Limb (tissue), 2 donors: ENCODE results near the gene TRIM67.
A peak's percentile ranks its signal among the peaks of the same experiment; 100 is the strongest.
"Not testable (repeated sequence)": the region's sequence is repeated elsewhere in the genome, so short reads cannot be mapped to it uniquely, and the experiment has no call there.

Source experiments
- DNase-seq, 2 donors: peaks; one replicate each; pipeline ENCODE4 v3.0.0-alpha.2; 2016; ENCODE audit errors: extremely low spot score in 2 of 2

The TRIM67 gene

DNA sequence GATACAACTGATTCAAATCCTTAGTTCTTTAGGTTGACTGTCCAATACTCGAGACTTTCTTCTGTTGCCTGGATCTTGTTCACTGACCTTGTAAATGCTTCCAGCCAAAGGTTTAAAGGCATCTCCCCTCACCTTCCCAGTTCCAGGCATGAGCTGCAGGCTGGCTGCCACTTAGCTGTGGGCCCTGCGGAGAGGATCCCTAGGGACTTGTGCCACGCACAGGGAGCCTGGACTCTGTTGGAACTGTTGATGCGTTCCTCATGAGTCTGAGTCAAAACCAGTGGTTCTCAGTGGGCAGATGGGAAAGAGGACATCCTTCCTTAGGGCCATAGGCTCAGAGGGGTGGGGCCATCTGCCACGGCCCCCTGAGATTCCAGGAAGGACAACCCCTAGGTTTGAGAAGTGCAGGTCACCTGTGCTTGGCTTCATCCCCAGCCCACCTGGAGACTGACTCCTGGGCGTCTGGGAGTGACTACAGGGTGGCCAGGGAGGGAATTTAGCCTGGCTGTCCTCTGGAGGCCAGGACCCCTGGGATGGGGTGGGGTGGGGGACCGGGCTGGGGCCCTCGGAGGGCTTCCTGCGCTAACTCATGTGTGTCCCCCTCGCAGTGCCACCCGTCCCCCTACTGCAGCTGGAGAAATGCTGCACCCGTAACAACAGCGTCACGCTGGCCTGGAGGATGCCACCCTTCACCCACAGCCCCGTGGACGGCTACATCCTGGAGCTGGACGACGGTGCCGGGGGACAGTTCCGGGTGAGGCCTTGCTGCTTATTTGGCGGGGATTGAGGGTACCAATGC lies 41.6 kb downstream of the TRIM67 start:
- DNase-seq, result no peak

- DNase-seq, result no peak
These were observed 45.0 kb downstream of the TRIM67 start for GRCh38 chr1:231206856-231207255.

DNA sequence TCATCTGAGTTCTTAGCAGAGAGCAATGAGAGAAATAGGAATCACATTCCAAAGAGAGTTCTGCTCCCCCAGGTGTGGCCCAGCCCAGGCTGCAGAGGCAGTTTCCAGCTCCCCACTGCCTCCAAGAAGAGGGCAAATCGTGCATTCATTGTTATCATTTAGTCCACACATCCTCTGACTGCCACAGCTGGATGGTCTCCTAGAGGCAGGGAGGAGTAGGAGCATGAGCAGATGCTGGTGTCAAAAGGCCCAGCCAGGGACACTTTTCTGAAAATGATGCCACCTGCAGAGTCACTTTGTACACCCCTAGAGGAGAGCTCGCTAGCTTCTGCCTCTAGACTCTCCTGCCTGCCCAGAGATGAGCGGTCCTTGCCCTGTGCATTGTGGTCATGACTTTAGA lies 45.6 kb downstream of the TRIM67 start:
- DNase-seq, result no peak

DNA sequence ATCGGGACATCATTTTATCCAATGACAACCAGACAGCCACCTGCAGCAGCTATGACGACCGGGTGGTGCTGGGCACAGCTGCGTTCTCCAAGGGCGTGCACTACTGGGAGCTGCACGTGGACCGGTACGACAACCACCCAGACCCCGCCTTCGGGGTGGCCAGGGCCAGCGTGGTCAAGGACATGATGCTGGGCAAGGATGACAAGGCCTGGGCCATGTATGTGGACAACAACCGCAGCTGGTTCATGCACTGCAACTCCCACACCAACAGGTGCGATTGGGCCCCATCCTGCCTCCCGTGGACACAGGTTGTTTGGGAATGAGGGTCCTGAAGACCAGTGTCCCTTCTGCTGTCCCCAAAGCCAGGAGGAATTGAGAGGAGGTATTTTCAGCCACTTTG lies 47.1 kb downstream of the TRIM67 start:
- no peak for DNase-seq

- DNase-seq, result no peak
These were observed 47.7 kb downstream of the TRIM67 start for GRCh38 chr1:231209531-231209930.

DNA sequence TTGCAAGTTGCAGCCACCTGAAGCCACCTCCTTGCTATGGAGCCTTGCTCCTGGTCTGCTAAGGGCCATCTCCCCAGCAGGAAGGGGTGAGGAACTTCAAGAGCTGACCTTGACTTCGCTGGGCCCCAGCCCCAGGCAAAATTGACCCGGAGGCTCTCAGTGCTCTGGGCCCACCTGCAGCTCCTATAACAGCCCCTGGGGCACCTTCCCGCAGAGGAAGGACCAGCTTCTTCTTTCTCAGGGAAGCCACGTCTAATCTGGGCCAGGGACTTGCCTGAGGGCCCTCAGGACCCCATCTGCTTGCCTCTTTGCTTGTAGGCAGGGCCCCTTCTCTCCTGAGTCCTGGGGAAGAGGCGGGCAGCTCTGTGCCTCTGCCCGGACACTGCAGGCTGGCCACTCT lies 48.3 kb downstream of the TRIM67 start:
- DNase-seq, result no peak

- DNase-seq, result peak; percentile 72 to 92
These were observed 49.4 kb downstream of the TRIM67 start for GRCh38 chr1:231211005-231211857.

DNA sequence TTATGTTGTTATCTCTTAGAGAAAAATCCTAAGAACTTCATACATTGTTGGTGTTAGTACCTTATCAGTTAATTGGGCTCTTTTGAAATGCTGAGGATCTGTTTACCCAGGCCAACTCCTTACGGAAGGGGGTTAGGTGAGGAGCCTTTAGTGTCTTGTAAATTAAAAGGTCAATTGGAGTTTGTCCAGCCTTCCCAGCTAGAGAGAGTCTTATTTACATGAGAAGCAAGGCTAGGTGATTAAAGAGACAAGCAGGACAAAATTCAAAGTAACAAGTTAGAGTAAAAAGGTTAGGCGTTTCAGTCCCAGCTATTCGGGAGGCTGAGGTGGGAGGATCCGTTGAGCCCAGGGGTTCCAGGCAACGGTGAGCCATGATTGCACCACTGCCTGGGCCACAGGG lies 50.4 kb downstream of the TRIM67 start:
- not testable (repeated sequence) for DNase-seq

GRCh38 chr1:231213831-231214573 lies 52.1 kb downstream of the TRIM67 start:
- DNase-seq, result no peak

GRCh38 chr1:231214918-231215680 lies 53.2 kb downstream of the TRIM67 start:
- DNase-seq, result no peak

GRCh38 chr1:231215681-231216385 lies 54.0 kb downstream of the TRIM67 start:
- DNase-seq, result no peak

GRCh38 chr1:231216498-231216897 lies 54.6 kb downstream of the TRIM67 start:
- no peak for DNase-seq

DNA sequence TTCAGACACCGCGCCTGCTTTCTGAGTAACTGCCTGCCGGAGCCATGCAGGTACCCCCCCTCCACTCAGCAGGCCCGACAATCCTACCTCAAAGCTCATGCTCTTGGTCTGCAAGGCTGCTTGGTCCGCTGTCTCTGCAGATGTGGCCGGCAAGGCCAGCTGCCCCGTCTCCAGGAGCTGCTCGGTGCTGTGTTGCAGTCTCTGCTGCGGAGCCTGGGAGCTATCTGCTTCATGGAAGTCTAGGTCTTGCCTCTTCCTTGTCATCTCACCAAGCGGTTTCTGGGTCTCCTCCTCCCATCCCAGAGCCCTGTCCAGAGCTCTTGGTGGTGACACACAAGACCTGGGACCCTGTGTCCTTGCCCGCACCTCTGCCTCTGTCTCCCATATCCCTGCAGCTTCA lies 55.2 kb downstream of the TRIM67 start:
- no peak for DNase-seq

DNA sequence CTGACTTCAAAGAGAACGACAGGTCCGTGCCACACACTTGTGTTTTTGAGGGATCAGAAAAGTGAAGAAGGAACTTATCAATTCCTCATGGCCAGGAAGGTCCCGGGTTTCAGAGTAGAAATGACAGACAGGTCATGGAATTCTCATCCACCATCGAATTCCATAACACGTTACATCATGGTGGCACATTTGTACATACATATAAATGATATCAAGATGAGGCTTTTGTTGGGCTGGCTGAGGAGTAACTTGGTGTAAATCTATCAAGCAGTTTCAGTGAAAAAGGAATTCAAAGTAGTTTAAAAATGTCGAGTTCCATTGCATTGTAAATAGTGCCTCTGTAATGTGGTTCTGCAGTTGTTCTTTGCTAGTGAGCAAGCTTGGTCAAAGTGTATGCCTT lies 56.2 kb downstream of the TRIM67 start:
- no peak for DNase-seq

DNA sequence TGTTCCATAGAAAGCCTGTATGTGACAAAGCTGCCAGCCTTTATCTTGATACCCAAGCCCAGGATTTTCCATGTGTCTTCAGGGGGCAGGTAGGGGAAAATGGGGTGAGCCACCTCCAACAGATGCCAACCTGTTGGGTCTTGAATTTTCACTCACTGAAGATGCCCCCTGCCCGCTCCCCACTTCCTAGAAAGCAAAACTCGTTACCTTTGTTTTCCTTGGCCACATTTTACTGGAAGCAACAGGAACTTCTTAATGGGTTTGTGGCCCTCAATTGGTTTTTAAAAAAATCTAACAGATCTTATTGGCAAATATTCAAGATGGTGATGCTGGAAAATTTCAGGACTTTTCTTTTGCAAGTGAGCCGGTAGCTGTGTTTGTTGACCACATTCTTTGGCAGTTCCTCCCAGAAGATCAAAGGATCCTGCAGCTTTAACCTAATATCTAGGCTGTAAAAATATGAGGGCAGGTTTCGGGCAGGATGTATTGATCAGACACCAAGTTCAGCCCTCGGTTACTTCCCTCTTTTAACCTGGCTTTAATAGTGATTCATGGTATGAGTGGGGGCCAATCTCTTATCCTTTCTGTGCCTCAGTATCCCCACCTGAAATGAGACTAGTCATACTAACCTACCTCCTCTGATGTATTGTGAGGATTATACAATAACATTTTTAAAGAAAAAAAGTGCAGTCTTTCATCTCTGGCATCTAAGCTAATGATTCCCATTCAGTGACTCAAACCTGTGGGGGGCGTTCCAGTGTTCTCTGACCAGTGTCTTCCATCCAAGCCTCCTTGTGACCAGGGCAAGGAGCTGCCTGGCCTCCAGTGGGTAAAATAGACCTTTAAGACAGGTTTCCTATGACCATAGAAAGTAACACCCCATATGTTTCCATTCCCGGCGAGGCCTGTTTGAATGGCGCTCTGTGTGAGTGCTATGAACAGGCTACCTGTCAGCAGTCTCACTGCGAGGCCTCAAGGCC lies 57.9 kb downstream of the TRIM67 start:
- no peak for DNase-seq

DNA sequence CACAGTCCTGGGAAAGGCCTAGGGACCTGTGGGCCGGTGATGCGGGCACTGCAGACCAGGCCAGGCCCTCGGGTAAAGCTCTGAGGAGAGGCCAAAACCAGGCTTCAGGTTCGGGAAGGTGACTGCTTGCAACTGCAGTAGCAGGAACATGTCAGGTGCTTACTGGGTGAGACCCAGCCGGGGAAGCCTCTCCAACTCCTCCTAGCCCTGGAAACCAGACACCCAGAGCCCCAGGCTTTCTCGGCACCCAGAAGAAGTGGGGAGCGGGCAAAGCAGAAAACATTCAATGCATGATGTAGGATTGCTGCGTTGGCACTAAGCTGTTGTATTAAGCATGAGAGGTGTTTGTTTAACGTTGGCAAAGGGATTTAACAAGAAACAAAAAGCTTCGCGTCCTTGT lies 58.9 kb downstream of the TRIM67 start:
- DNase-seq, result no peak

- no peak for DNase-seq
These were observed 64.3 kb downstream of the TRIM67 start for GRCh38 chr1:231226156-231226555.

- DNase-seq, result no peak
These were observed 69.7 kb downstream of the TRIM67 start for GRCh38 chr1:231231511-231231910.
